H9 (cell line): Measurements from ENCODE around the gene SEPTIN12. TPM values are rescaled to one million over a fixed set of nuclear protein-coding genes. Genes with fewer than 3 reads are reported as not detected.

ENCODE experiments used
- DNase-seq: peaks from one replicate; pipeline ENCODE4 v3.0.0-alpha.2; 2017
- H2AFZ ChIP-seq: one replicate; pipeline ENCODE4 v1.6.1; 2013; ENCODE audit warnings: mild to moderate bottlenecking, low read length, control low read depth, moderate library complexity
- H2AK5ac ChIP-seq: 2 replicates; pipeline ENCODE4 v1.6.1; 2013; ENCODE audit warnings: low read length, control low read depth, mixed read lengths; ENCODE audit not compliant: insufficient read length
- H2BK120ac ChIP-seq: one replicate; pipeline ENCODE4 v1.6.1; 2013; ENCODE audit warnings: low read depth, mild to moderate bottlenecking, low read length, control low read depth, inconsistent platforms; ENCODE audit not compliant: poor library complexity, severe bottlenecking
- H2BK12ac ChIP-seq: 2 replicates; pipeline ENCODE4 v1.6.1; 2013; ENCODE audit warnings: low read length, control low read depth, mixed read lengths, low read depth; ENCODE audit not compliant: insufficient read length
- H2BK15ac ChIP-seq: 2 replicates; pipeline ENCODE4 v1.6.1; 2013; ENCODE audit warnings: low read depth, low read length, control low read depth
- H2BK20ac ChIP-seq: one replicate; pipeline ENCODE4 v1.6.1; 2013; ENCODE audit warnings: low read depth, mild to moderate bottlenecking, low read length, control low read depth, inconsistent platforms; ENCODE audit not compliant: poor library complexity, severe bottlenecking
- H2BK5ac ChIP-seq: 2 replicates; pipeline ENCODE4 v1.6.1; 2013; ENCODE audit warnings: low read length, control low read depth, mixed read lengths; ENCODE audit not compliant: insufficient read length
- H3K14ac ChIP-seq: 2 replicates; pipeline ENCODE4 v1.6.1; 2013; ENCODE audit warnings: low read length, control low read depth; ENCODE audit not compliant: insufficient read depth
- H3K18ac ChIP-seq: 2 replicates; pipeline ENCODE4 v1.6.1; 2013; ENCODE audit warnings: low read depth, mild to moderate bottlenecking, mixed read lengths, low read length, control low read depth; ENCODE audit not compliant: insufficient read length
- H3K23ac ChIP-seq: 2 replicates; pipeline ENCODE4 v1.6.1; 2013; ENCODE audit warnings: low read length, control low read depth, mixed read lengths, low read depth; ENCODE audit not compliant: insufficient read length
- H3K23me2 ChIP-seq: 2 replicates; pipeline ENCODE4 v1.6.1; 2013; ENCODE audit warnings: low read depth, mild to moderate bottlenecking, mixed read lengths, low read length, control low read depth; ENCODE audit not compliant: insufficient read length, poor library complexity, severe bottlenecking
- H3K27ac ChIP-seq: 2 replicates; pipeline ENCODE4 v1.5.1; 2013; ENCODE audit warnings: low read length, control low read depth, mixed read lengths, low read depth; ENCODE audit not compliant: insufficient read length
- H3K27me3 ChIP-seq: 2 replicates; pipeline ENCODE4 v1.6.1; 2013; ENCODE audit warnings: low read length, control low read depth, inconsistent platforms; ENCODE audit not compliant: insufficient read depth
- H3K4ac ChIP-seq: 2 replicates; pipeline ENCODE4 v1.6.1; 2013; ENCODE audit warnings: low read depth, mild to moderate bottlenecking, control low read depth, inconsistent platforms, low read length, moderate library complexity
- H3K4me1 ChIP-seq: 2 replicates; pipeline ENCODE4 v1.6.1; 2013; ENCODE audit warnings: low read length, control low read depth, inconsistent platforms; ENCODE audit not compliant: insufficient read depth
- H3K4me2 ChIP-seq: 2 replicates; pipeline ENCODE4 v1.6.1; 2013; ENCODE audit warnings: low read length, control low read depth, mixed read lengths; ENCODE audit not compliant: insufficient read length, insufficient read depth
- H3K56ac ChIP-seq: 2 replicates; pipeline ENCODE4 v1.6.1; 2013; ENCODE audit warnings: low read depth, mild to moderate bottlenecking, mixed read lengths, low read length, control low read depth; ENCODE audit not compliant: insufficient read length
- H3K79me1 ChIP-seq: 2 replicates; pipeline ENCODE4 v1.6.1; 2013; ENCODE audit warnings: low read depth, mild to moderate bottlenecking, moderate library complexity, low read length, control low read depth, inconsistent platforms; ENCODE audit not compliant: insufficient read depth, poor library complexity, severe bottlenecking
- H3K79me2 ChIP-seq: 2 replicates; pipeline ENCODE4 v1.6.1; 2013; ENCODE audit warnings: low read length, control low read depth, inconsistent platforms; ENCODE audit not compliant: insufficient read depth
- H3K9ac ChIP-seq: 2 replicates; pipeline ENCODE4 v1.6.1; 2013; ENCODE audit warnings: low read length, control low read depth, mixed read lengths; ENCODE audit not compliant: insufficient read length; ENCODE audit errors: extremely low read depth
- H3K9me3 ChIP-seq: one replicate; pipeline ENCODE4 v1.6.1; 2013; ENCODE audit warnings: low read depth, low read length, inconsistent platforms; ENCODE audit not compliant: control insufficient read depth
- H3T11ph ChIP-seq: one replicate; pipeline ENCODE4 v1.6.1; 2013; ENCODE audit warnings: mild to moderate bottlenecking, low read length, control low read depth, inconsistent platforms
- H4K20me1 ChIP-seq: one replicate; pipeline ENCODE4 v1.6.1; 2013; ENCODE audit not compliant: control insufficient read depth, insufficient read length, insufficient read depth
- H4K5ac ChIP-seq: 2 replicates; pipeline ENCODE4 v1.6.1; 2013; ENCODE audit warnings: low read depth, mild to moderate bottlenecking, mixed read lengths, low read length, control low read depth; ENCODE audit not compliant: insufficient read length
- H4K8ac ChIP-seq: replicated peaks from 2 replicates; pipeline ENCODE4 v1.6.1; 2013; ENCODE audit warnings: low read length, control low read depth, mixed read lengths, low read depth; ENCODE audit not compliant: insufficient read length
- H4K91ac ChIP-seq: 2 replicates; pipeline ENCODE4 v1.6.1; 2013; ENCODE audit warnings: low read depth, mild to moderate bottlenecking, moderate library complexity, mixed read lengths, low read length, control low read depth; ENCODE audit not compliant: insufficient read length
- H3K27ac Mint-ChIP-seq, 3 experiments: 2 replicates in 2 of 3; 3 replicates in 1 of 3; pipeline ENCODE4 v1.8.0; 2020 to 2021; ENCODE audit warnings: mixed read lengths in 3 of 3, mild to moderate bottlenecking in 1 of 3, moderate library complexity in 1 of 3
- H3K27me3 Mint-ChIP-seq: 2 replicates; pipeline ENCODE4 v1.8.0; 2021; ENCODE audit warnings: low read depth, mild to moderate bottlenecking, moderate library complexity, mixed read lengths
- H3K36me3 Mint-ChIP-seq, 3 experiments: 2 replicates in 2 of 3; 3 replicates in 1 of 3; pipeline ENCODE4 v1.8.0; 2020 to 2021; ENCODE audit warnings: low read depth in 3 of 3, mixed read lengths in 3 of 3; ENCODE audit not compliant: insufficient read depth in 1 of 3
- H3K4me1 Mint-ChIP-seq, 2 experiments: 2 replicates each; pipeline ENCODE4 v1.8.0; 2020; ENCODE audit warnings: mixed read lengths in 2 of 2
- H3K4me3 Mint-ChIP-seq, 2 experiments: 2 replicates in 1 of 2; 3 replicates in 1 of 2; pipeline ENCODE4 v1.8.0; 2020 to 2021; ENCODE audit warnings: mild to moderate bottlenecking in 2 of 2, mixed read lengths in 2 of 2, moderate library complexity in 1 of 2
- H3K9me3 Mint-ChIP-seq, 2 experiments: 2 replicates in 1 of 2; 3 replicates in 1 of 2; pipeline ENCODE4 v1.8.0; 2020; ENCODE audit warnings: mild to moderate bottlenecking in 2 of 2, mixed read lengths in 2 of 2, moderate library complexity in 1 of 2
- CTCF ChIP-seq: fragments of 200-600 bp; sonication (generic); conservative IDR thresholded peaks from 3 replicates; pipeline ENCODE4 v1.8.0; 2021; ENCODE audit warnings: antibody characterized with exemption, mild to moderate bottlenecking
- WGBS: extraction: QIAGEN DNeasy Blood & Tissue Kit; methylation state at CpG from one replicate; pipeline ENCODE4 v1.1.7; 2013; ENCODE audit warnings: missing lambda C conversion rate, low lambda C conversion rate, mixed read lengths; ENCODE audit not compliant: insufficient read length; ENCODE audit errors: extremely low coverage; 5-methylcytosine and 5-hydroxymethylcytosine counted together
- total RNA-seq: library from RNA; stranded (reverse); gene quantifications from 2 replicates; pipeline ENCODE4 v1.2.1, GENCODE V29; 2021

Gene SEPTIN12
- total RNA-seq, 1 experiment from 2014 or later = 0.48 TPM

GRCh38 chr16:4811242-4811641, 23.1 kb upstream of the SEPTIN12 start:
- H3K23me2 ChIP-seq = no peaks in the 10 kb centered on the region
- no CpG with 5 or more reads among the region's 3 CpGs for WGBS
- H3K27me3 Mint-ChIP-seq = no peaks in the 10 kb centered on the region
- H2AFZ ChIP-seq = no peak overlapping the region
- H4K5ac ChIP-seq = no peak overlapping the region
- no peak overlapping the region for H4K8ac ChIP-seq
- H3K79me1 ChIP-seq = no peaks in the 10 kb centered on the region
- no peaks in the 10 kb centered on the region for H3K9me3 ChIP-seq
- no peak for DNase-seq
- H3K9me3 Mint-ChIP-seq = no peaks in the 10 kb centered on the region
- no peak overlapping the region for H3K4ac ChIP-seq
- H3K9ac ChIP-seq = no peak overlapping the region
- H3K23ac ChIP-seq = no peak overlapping the region
- no peaks in the 10 kb centered on the region for H3K4me1 Mint-ChIP-seq
- no peak for TF ChIP-seq CTCF
- no peak overlapping the region for H2BK5ac ChIP-seq
- no peaks in the 10 kb centered on the region for H4K20me1 ChIP-seq
- H3K4me2 ChIP-seq = no peak overlapping the region
- peak overlapping the region in 2 of 3 experiments; percentile 72 to 88; a peak in 2 of 7 replicates for H3K27ac Mint-ChIP-seq
- no peaks in the 10 kb centered on the region for H3K4me1 ChIP-seq
- no peak overlapping the region for H2BK120ac ChIP-seq
- no peak overlapping the region for H2BK12ac ChIP-seq
- H3K4me3 Mint-ChIP-seq = no peak overlapping the region
- H3K27ac ChIP-seq = no peak overlapping the region
- H3K56ac ChIP-seq = no peak overlapping the region
- peaks cover 32 to 82% (median 68%) of the 10 kb centered on the region in 3 experiments; a peak in 6 of 7 replicates for H3K36me3 Mint-ChIP-seq
- H2BK15ac ChIP-seq = no peak overlapping the region
- no peak overlapping the region for H2AK5ac ChIP-seq
- no peak overlapping the region for H3K18ac ChIP-seq
- no peak overlapping the region for H3T11ph ChIP-seq
- H2BK20ac ChIP-seq = no peak overlapping the region
- no peaks in the 10 kb centered on the region for H3K27me3 ChIP-seq
- no peak overlapping the region for H3K14ac ChIP-seq
- no peaks in the 10 kb centered on the region for H3K79me2 ChIP-seq
- no peak overlapping the region for H4K91ac ChIP-seq
